Lower lobe of right lung (tissue), 2 donors: Measurements from ENCODE around the gene FN1. TPM values are rescaled to one million over a fixed set of nuclear protein-coding genes. Genes with fewer than 3 reads are reported as not detected.

Experiments used
- ATAC-seq, 2 donors: fragments of 200-7000 bp; cut with Tn5 transposase; one replicate each; pipeline ENCODE4 v1.9.1; 2020 to 2022; ENCODE audit warnings: mild to moderate bottlenecking in 2 of 2, moderate library complexity in 2 of 2
- DNase-seq: peaks from one replicate; pipeline ENCODE4 v3.0.0-alpha.2; 2020
- H3K27ac ChIP-seq: fragments of 200-600 bp; one replicate; pipeline ENCODE4 v1.8.0; 2022
- H3K27me3 ChIP-seq: fragments of 200-600 bp; one replicate; pipeline ENCODE4 v1.8.0; 2022; ENCODE audit warnings: low read depth
- H3K36me3 ChIP-seq: fragments of 200-600 bp; one replicate; pipeline ENCODE4 v1.8.0; 2022; ENCODE audit warnings: mild to moderate bottlenecking
- H3K4me1 ChIP-seq: fragments of 200-600 bp; one replicate; pipeline ENCODE4 v1.8.0; 2022
- H3K4me3 ChIP-seq: fragments of 200-600 bp; one replicate; pipeline ENCODE4 v1.8.0; 2022; ENCODE audit warnings: mild to moderate bottlenecking
- H3K9me3 ChIP-seq: fragments of 200-600 bp; one replicate; pipeline ENCODE4 v1.8.0; 2022
- CTCF ChIP-seq: fragments of 200-600 bp; IDR thresholded peaks from one replicate; pipeline ENCODE4 v1.8.0; 2022; ENCODE audit warnings: antibody characterized with exemption, mild to moderate bottlenecking
- intact Hi-C: fragments of 100-400 bp; cut with DNase I; formaldehyde crosslinking; loops from one replicate; pipeline ENCODE4 v1.11.0; 2022
- total RNA-seq: library from RNA; stranded (reverse); fragmentation: NEBNext Ultra II Directional; extraction: Animal tissue kit (Norgen Biotek cat#: 25700); gene quantifications from one replicate; pipeline ENCODE4 v1.2.1, GENCODE V29; 2021
- donor health status: DM: no; HTN: yes; CAD: no; lungs with severe emphysema.

The FN1 gene
- total RNA-seq, 1 donor from 2014 or later: 1,248 TPM

DNA sequence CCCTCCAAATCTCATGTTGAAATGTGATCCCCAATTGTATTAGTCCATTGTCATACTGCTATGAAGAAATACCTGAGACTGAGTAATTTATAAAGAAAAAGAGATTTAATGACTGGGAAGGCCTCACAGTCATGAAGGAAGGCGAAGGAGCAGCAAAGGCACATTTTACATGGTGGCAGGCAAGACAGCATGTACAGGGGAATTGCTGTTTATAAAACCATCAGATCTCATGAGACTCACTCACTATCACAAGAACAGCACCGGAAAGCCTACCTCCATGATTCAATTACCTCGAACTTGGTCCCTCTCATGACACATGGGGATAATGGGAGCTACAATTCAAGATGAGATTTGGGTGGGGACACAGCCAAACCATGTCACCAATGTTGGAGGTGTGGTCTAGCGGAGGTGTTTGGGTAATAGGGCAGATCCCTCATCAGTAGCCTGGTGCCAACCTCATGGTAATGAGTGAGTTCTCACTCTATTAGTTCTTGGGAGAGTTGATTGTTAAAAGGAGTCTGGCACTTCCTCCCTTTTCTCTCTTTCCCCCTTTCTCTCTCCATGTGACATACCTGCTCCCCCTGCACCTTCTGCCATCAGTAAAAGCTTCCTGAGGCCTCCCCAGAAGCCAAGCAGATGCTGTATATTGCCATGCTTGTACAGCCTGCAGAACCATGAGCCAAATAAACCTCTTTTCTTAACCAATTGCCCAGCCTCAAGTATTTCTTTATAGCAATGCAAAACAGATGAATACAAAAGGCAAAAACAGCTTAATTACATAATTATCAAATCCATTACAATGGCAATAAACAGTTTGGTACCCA, 14.5 kb upstream of the FN1 start:
- no peaks in the 10 kb centered on the region for H3K27me3 ChIP-seq
- H3K4me3 ChIP-seq: no peak overlapping the region
- H3K9me3 ChIP-seq: no peaks in the 10 kb centered on the region
- intact Hi-C loops: loop anchor here (10.0 kb wide), 1 partner anchor 474 kb away; no protein-coding TSS in a partner anchor
- no peaks in the 10 kb centered on the region for H3K4me1 ChIP-seq
- no peaks in the 10 kb centered on the region for H3K36me3 ChIP-seq
- TF ChIP-seq CTCF: no peak
- ATAC-seq: no peak
- H3K27ac ChIP-seq: no peak overlapping the region
- no peak for DNase-seq

DNA sequence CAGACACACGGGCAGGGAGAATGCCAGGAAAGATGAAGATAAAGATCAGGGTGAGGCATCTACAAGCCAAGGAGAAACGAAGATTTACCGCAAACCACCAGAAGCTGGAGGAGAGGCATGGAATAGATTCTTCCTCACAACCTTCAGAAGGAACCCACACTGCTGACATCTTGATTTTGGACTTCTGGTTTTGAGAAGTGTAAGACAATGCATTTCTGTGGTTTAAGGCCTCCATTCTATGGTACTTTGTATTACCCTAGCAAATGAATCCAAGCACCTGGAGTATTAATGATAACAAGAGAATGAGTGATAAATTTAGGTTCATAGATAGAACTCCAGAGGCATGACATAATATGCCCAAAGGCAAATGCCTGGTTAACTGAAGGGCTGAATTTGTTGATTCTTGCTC, 11.8 kb upstream of the FN1 start:
- DNase-seq (no peak), ATAC-seq (no peak)
- Histone ChIP-seq H3K9me3 (no peaks in the 10 kb centered on the region), H3K4me3 (no peak overlapping the region), H3K4me1 (no peaks in the 10 kb centered on the region), H3K27ac (no peak overlapping the region), H3K27me3 (no peaks in the 10 kb centered on the region), H3K36me3 (no peaks in the 10 kb centered on the region)
- no peak for TF ChIP-seq CTCF
- intact Hi-C loops: no loop called here

GRCh38 chr2:215447056-215447455, 11.2 kb upstream of the FN1 start:
- Histone ChIP-seq H3K36me3 (no peaks in the 10 kb centered on the region), H3K27me3 (no peaks in the 10 kb centered on the region), H3K27ac (no peak overlapping the region), H3K9me3 (no peaks in the 10 kb centered on the region), H3K4me3 (no peak overlapping the region), H3K4me1 (no peaks in the 10 kb centered on the region)
- ATAC-seq (no peak), DNase-seq (no peak)
- intact Hi-C loops: no loop called here
- TF ChIP-seq CTCF: no peak

DNA sequence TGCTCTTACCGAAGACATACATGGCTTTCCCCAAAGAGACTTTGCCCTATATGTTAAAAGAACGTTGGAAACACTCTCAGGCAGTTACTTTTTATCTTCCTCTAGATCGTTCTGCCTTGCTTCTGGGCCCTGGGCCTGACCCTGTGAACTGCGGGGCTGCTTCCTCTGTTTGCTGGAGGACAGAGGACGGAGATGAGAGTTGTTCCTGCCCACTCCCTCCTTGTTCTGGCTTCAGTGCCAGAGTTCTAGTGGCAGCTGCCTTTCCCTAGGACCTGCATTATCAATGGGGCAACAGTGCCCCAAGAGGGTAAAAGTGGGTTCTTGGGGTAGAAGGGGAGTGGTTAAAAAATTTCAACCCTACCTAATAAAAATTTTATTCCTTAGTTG, 6.5 kb upstream of the FN1 start:
- Histone ChIP-seq H3K9me3 (no peaks in the 10 kb centered on the region), H3K4me1 (no peaks in the 10 kb centered on the region), H3K36me3 (no peaks in the 10 kb centered on the region), H3K4me3 (no peak overlapping the region), H3K27ac (no peak overlapping the region), H3K27me3 (no peaks in the 10 kb centered on the region)
- TF ChIP-seq CTCF: peak; percentile 6
- DNase-seq (no peak), ATAC-seq (peak; percentile 52 to 61)
- intact Hi-C loops: no loop called here

GRCh38 chr2:215441560-215442400, 5.9 kb upstream of the FN1 start:
- intact Hi-C loops: no loop called here

More at GRCh38 chr2:215441560-215442400, 5.9 kb upstream of the FN1 start:
- Histone ChIP-seq H3K27me3 (no peaks in the 10 kb centered on the region), H3K27ac (no peak overlapping the region), H3K36me3 (no peaks in the 10 kb centered on the region), H3K9me3 (no peaks in the 10 kb centered on the region), H3K4me1 (peaks cover 2% of the 10 kb centered on the region), H3K4me3 (no peak overlapping the region)
- no peak for TF ChIP-seq CTCF
- DNase-seq: no peak
- ATAC-seq: no peak
